ENCODE results near the gene CDH15. TPM values are rescaled to one million over a fixed set of nuclear protein-coding genes. Genes with fewer than 3 reads are reported as not detected.

Gene CDH15
- total and polyA plus RNA-seq, 2 of the 13 experiments (the other 11 are each of a cell fraction or from before 2014, with no cell fraction given), result 0.74 to 2.2 TPM

DNA sequence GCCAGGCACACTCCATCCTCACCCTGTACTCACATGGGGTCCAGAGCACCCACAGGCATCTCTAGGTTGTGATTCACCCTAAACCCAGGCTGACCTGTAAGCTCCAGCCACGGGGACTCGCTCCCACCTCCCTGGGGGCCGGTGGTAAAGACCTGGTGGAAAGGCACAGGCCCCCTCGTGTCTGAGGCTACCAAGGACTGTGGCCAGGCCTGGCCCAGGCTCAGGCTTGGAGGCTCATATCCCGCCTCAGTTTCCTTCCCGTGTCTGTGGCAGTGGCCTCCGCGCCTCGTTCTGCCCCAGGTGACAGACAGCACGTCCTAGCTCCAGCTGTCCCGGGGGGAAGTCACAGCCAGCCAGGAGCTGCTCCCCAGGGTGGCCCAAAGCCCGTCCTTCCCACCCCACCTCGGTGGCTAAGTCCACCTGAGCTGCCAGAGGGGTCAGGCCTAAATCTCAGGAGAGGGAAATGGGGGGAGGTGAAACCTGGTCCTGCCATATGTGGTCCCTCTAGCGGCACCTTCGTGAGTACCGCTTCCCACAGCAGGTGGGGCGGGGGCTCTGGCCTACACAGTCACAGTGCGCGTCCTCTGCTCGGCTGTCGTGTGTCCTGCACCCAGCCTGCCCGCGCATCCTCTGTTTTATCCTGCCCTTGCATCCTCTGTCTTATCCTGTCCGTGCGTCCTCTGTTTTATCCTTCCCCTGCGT, 12.6 kb downstream of the CDH15 start (continued):
- TF ChIP-seq, protein P1, sequence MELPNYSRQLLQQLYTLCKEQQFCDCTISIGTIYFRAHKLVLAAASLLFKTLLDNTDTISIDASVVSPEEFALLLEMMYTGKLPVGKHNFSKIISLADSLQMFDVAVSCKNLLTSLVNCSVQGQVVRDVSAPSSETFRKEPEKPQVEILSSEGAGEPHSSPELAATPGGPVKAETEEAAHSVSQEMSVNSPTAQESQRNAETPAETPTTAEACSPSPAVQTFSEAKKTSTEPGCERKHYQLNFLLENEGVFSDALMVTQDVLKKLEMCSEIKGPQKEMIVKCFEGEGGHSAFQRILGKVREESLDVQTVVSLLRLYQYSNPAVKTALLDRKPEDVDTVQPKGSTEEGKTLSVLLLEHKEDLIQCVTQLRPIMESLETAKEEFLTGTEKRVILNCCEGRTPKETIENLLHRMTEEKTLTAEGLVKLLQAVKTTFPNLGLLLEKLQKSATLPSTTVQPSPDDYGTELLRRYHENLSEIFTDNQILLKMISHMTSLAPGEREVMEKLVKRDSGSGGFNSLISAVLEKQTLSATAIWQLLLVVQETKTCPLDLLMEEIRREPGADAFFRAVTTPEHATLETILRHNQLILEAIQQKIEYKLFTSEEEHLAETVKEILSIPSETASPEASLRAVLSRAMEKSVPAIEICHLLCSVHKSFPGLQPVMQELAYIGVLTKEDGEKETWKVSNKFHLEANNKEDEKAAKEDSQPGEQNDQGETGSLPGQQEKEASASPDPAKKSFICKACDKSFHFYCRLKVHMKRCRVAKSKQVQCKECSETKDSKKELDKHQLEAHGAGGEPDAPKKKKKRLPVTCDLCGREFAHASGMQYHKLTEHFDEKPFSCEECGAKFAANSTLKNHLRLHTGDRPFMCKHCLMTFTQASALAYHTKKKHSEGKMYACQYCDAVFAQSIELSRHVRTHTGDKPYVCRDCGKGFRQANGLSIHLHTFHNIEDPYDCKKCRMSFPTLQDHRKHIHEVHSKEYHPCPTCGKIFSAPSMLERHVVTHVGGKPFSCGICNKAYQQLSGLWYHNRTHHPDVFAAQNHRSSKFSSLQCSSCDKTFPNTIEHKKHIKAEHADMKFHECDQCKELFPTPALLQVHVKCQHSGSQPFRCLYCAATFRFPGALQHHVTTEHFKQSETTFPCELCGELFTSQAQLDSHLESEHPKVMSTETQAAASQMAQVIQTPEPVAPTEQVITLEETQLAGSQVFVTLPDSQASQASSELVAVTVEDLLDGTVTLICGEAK (IDR thresholded peaks at IDR 0.05), result no peak
- TF ChIP-seq, protein P1 (CRISPR knock-in tag; IDR thresholded peaks at IDR 0.05), result no peak
- no peak for TF ChIP-seq ZNF577 (CRISPR knock-in tag; IDR thresholded peaks at IDR 0.05; ENCODE audit: borderline replicate concordance, low read depth)
- TF ChIP-seq SRSF4 (IDR thresholded peaks at IDR 0.05; ENCODE audit: low read depth, low read length, poor library complexity, severe bottlenecking), result no peak
- TF ChIP-seq ZNF879 (CRISPR knock-in tag; IDR thresholded peaks at IDR 0.05), result no peak
- no peak for TF ChIP-seq ZFYVE20 (CRISPR knock-in tag; IDR thresholded peaks at IDR 0.05; ENCODE audit: borderline replicate concordance, low read depth)
- TF ChIP-seq PHF8 (CRISPR knock-in tag; IDR thresholded peaks at IDR 0.05), result 0 out of 2 replicates have a peak, but pooled peaks have one; percentile 17
- TF ChIP-seq, protein P2, sequence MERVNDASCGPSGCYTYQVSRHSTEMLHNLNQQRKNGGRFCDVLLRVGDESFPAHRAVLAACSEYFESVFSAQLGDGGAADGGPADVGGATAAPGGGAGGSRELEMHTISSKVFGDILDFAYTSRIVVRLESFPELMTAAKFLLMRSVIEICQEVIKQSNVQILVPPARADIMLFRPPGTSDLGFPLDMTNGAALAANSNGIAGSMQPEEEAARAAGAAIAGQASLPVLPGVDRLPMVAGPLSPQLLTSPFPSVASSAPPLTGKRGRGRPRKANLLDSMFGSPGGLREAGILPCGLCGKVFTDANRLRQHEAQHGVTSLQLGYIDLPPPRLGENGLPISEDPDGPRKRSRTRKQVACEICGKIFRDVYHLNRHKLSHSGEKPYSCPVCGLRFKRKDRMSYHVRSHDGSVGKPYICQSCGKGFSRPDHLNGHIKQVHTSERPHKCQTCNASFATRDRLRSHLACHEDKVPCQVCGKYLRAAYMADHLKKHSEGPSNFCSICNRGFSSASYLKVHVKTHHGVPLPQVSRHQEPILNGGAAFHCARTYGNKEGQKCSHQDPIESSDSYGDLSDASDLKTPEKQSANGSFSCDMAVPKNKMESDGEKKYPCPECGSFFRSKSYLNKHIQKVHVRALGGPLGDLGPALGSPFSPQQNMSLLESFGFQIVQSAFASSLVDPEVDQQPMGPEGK (CRISPR knock-in tag; IDR thresholded peaks at IDR 0.05), result peak; percentile 61; the same call in 1 of the 2 replicates
- TF ChIP-seq ZNF337 (CRISPR knock-in tag; IDR thresholded peaks at IDR 0.05; ENCODE audit: borderline replicate concordance, low read depth), result no peak
- TF ChIP-seq, protein P3, sequence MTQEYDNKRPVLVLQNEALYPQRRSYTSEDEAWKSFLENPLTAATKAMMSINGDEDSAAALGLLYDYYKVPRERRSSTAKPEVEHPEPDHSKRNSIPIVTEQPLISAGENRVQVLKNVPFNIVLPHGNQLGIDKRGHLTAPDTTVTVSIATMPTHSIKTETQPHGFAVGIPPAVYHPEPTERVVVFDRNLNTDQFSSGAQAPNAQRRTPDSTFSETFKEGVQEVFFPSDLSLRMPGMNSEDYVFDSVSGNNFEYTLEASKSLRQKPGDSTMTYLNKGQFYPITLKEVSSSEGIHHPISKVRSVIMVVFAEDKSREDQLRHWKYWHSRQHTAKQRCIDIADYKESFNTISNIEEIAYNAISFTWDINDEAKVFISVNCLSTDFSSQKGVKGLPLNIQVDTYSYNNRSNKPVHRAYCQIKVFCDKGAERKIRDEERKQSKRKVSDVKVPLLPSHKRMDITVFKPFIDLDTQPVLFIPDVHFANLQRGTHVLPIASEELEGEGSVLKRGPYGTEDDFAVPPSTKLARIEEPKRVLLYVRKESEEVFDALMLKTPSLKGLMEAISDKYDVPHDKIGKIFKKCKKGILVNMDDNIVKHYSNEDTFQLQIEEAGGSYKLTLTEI (CRISPR knock-in tag; conservative IDR thresholded peaks at IDR 0.05), result no peak
- TF ChIP-seq ZNF543 (CRISPR knock-in tag; IDR thresholded peaks at IDR 0.05), result peak; percentile 11; the same call in 1 of the 2 replicates
- TF ChIP-seq, protein P4, sequence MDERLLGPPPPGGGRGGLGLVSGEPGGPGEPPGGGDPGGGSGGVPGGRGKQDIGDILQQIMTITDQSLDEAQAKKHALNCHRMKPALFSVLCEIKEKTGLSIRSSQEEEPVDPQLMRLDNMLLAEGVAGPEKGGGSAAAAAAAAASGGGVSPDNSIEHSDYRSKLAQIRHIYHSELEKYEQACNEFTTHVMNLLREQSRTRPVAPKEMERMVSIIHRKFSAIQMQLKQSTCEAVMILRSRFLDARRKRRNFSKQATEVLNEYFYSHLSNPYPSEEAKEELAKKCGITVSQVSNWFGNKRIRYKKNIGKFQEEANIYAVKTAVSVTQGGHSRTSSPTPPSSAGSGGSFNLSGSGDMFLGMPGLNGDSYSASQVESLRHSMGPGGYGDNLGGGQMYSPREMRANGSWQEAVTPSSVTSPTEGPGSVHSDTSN (CRISPR knock-in tag; IDR thresholded peaks at IDR 0.05), result no peak
